GM12878 (cell line): ENCODE measurements around the gene SIT1. TPM values are rescaled to one million over a fixed set of nuclear protein-coding genes. Genes with fewer than 3 reads are reported as not detected.

Experiments used
- ATAC-seq: fragments of 200-7000 bp; cut with Tn5 transposase; 3 replicates; pipeline ENCODE4 v1.9.1; 2020; ENCODE audit warnings: mild to moderate bottlenecking, moderate library complexity
- BruUV-seq: library from RNA; stranded (reverse); fragments of 400-500 nt; replicated peaks from 2 replicates; lab custom pipeline; 2021; lab: Mats Ljungman, UMichigan
- CTCF ChIA-PET: fragments of 300-600 bp; sonication (Branson Sonifier 250); formaldehyde crosslinking; extraction: SDS; loops from one replicate; lab custom pipeline; 2021; ENCODE audit warnings: inconsistent platforms; lab: Yijun Ruan, JAX
- POLR2A ChIA-PET: fragments of 350-600 bp; formaldehyde crosslinking; extraction: SDS; loops from one replicate; lab custom pipeline; 2021; ENCODE audit warnings: inconsistent platforms; lab: Charles Lee
- RAD21 ChIA-PET: fragments of 300-600 bp; sonication (Branson Sonifier 250); formaldehyde crosslinking; loops from one replicate; lab custom pipeline; 2023; ENCODE audit warnings: antibody characterized with exemption; ENCODE audit not compliant: unreplicated experiment; lab: Charles Lee
- SMC1A ChIA-PET: fragments of 300-600 bp; sonication (Branson Sonifier 250); formaldehyde crosslinking; loops from one replicate; lab custom pipeline; 2023; ENCODE audit not compliant: unreplicated experiment, uncharacterized antibody; lab: Charles Lee
- DNase-seq: peaks from one replicate; pipeline ENCODE4 v3.0.0-alpha.2; 2011; ENCODE audit warnings: low read depth, low spot score
- FAIRE-seq: peaks from 3 replicates; lab custom pipeline; 2011; peaks lifted over from hg19 to GRCh38; lab: Jason Lieb, UNC
- H2AFZ ChIP-seq: 2 replicates; pipeline ENCODE4 v1.6.0; 2011; ENCODE audit warnings: low read depth, low read length, control low read depth; ENCODE audit not compliant: control insufficient read depth
- H3K27ac ChIP-seq: 2 replicates; pipeline ENCODE4 v1.5.1; 2011; ENCODE audit warnings: control low read depth; ENCODE audit not compliant: control insufficient read depth, insufficient read depth
- H3K27me3 ChIP-seq, 2 experiments: replicated peaks in 1 of 2; 2 replicates each; pipeline versions ENCODE4 v1.6.0 to v1.6.1; 2011; ENCODE audit warnings: low read length in 1 of 2; ENCODE audit not compliant: control insufficient read depth in 2 of 2, insufficient read depth in 2 of 2
- H3K36me3 ChIP-seq, 2 experiments: 2 replicates each; pipeline ENCODE4 v1.5.1; 2011; ENCODE audit warnings: low read length in 1 of 2; ENCODE audit not compliant: control insufficient read depth in 2 of 2, insufficient read depth in 2 of 2
- H3K4me1 ChIP-seq: 2 replicates; pipeline ENCODE4 v1.6.1; 2011; ENCODE audit warnings: mild to moderate bottlenecking, low read length, moderate library complexity, mixed read lengths; ENCODE audit not compliant: control insufficient read depth, insufficient read depth
- H3K4me2 ChIP-seq: 2 replicates; pipeline ENCODE4 v1.6.0; 2011; ENCODE audit warnings: control low read depth; ENCODE audit not compliant: control insufficient read depth, insufficient read depth
- H3K4me3 ChIP-seq: fragments of 200-600 bp; sonication (generic); 2 replicates; pipeline ENCODE4 v1.5.1; 2016
- H3K79me2 ChIP-seq: 2 replicates; pipeline ENCODE4 v1.6.0; 2011; ENCODE audit warnings: low read length; ENCODE audit not compliant: control insufficient read depth, insufficient read depth
- H3K9ac ChIP-seq: 2 replicates; pipeline ENCODE4 v1.8.0; 2011; ENCODE audit warnings: low read length, control low read depth, mixed read lengths; ENCODE audit not compliant: control insufficient read depth, insufficient read depth
- H3K9me3 ChIP-seq: replicated peaks from 3 replicates; pipeline ENCODE4 v1.5.1; 2011; ENCODE audit warnings: mild to moderate bottlenecking, low read length; ENCODE audit not compliant: control insufficient read depth, insufficient read depth
- H4K20me1 ChIP-seq: 2 replicates; pipeline ENCODE4 v1.6.0; 2011; ENCODE audit not compliant: control insufficient read depth, insufficient read depth
- BHLHE40 ChIP-seq, 2 experiments: fragments of 450-650 bp in 1 of 2; IDR thresholded peaks; 2 replicates each; pipeline ENCODE4 v1.6.1; 2011 to 2017; ENCODE audit warnings: low read depth in 2 of 2, borderline replicate concordance in 1 of 2, improper control_type of control experiment in 1 of 2, low read length in 1 of 2, mild to moderate bottlenecking in 1 of 2
- MTA2 ChIP-seq: fragments of 450-650 bp; IDR thresholded peaks from 2 replicates; pipeline ENCODE4 v1.6.1; 2016; ENCODE audit warnings: low read depth, mild to moderate bottlenecking, moderate library complexity
- RBBP5 ChIP-seq: fragments of 200-600 bp; sonication (generic); conservative IDR thresholded peaks from 2 replicates; pipeline ENCODE4 v1.6.1; 2016
- TCF12 ChIP-seq: IDR thresholded peaks from 2 replicates; pipeline ENCODE4 v1.6.1; 2011; ENCODE audit warnings: low read depth, mild to moderate bottlenecking, low read length
- WGBS: methylation state at CpG from one replicate; pipeline ENCODE4 v1.1.6; 2016; ENCODE audit warnings: low lambda C conversion rate; ENCODE audit not compliant: insufficient replicate concordance, insufficient coverage; ENCODE audit errors: missing lambda C conversion rate; 5-methylcytosine and 5-hydroxymethylcytosine counted together
- in situ Hi-C: fragments of 300-500 bp; cut with MboI; formaldehyde crosslinking; loops from 9 replicates; pipeline ENCODE4 v1.14.3; 2018; ENCODE audit warnings: mixed read lengths
- intact Hi-C: fragments of 100-400 bp; cut with micrococcal nuclease; formaldehyde crosslinking; loops from one replicate; pipeline ENCODE4 v1.14.2; 2022; ENCODE audit not compliant: unreplicated experiment
- polyA plus RNA-seq, 11 experiments: library from polyadenylated mRNA; depleted of rRNA in 4 of 11; unstranded in 6 of 11; stranded (reverse) in 5 of 11; fragments of >200 nt; fragmentation: Nextera tagmentation in 4 of 11; fragmentation: Illumina TruSeq in 1 of 11; extraction: Ambion mirVana in 4 of 11; extraction: Trizol in 1 of 11; gene quantifications; 1 replicate in 1 of 11; 2 replicates in 10 of 11; pipeline versions ENCODE4 v1.2.1 to v1.2.3, GENCODE V29; 2011 to 2016; ENCODE audit warnings: inconsistent platforms in 2 of 11, missing spikeins in 2 of 11, low read depth in 1 of 11
- total RNA-seq, 4 experiments: library from RNA; depleted of rRNA in 3 of 4; stranded (reverse); fragments of >200 nt in 3 of 4; fragmentation: Illumina TruSeq in 1 of 4; extraction: Trizol in 1 of 4; gene quantifications; 2 replicates each; pipeline versions ENCODE4 v1.2.1 to v1.2.3, GENCODE V29; 2013 to 2021
- TF ChIP-seq, protein P1 (sequence below): fragments of 150-350 bp; IDR thresholded peaks from 2 replicates; pipeline ENCODE4 v1.6.1; 2014; ENCODE audit warnings: mild to moderate bottlenecking, low read depth, low read length

Gene SIT1
- total and polyA plus RNA-seq, 10 of the 15 experiments (the other 5 are each of a cell fraction or from before 2014, with no cell fraction given), result 0.97 to 137 (median 59.7) TPM

GRCh38 chr9:35657546-35658136, 6.9 kb upstream of the SIT1 start, which contains the start of gene RMRP (continued):
- TF ChIP-seq TCF12 (peak; percentile 65), RBBP5 (no peak)
- TF ChIP-seq, protein P1, sequence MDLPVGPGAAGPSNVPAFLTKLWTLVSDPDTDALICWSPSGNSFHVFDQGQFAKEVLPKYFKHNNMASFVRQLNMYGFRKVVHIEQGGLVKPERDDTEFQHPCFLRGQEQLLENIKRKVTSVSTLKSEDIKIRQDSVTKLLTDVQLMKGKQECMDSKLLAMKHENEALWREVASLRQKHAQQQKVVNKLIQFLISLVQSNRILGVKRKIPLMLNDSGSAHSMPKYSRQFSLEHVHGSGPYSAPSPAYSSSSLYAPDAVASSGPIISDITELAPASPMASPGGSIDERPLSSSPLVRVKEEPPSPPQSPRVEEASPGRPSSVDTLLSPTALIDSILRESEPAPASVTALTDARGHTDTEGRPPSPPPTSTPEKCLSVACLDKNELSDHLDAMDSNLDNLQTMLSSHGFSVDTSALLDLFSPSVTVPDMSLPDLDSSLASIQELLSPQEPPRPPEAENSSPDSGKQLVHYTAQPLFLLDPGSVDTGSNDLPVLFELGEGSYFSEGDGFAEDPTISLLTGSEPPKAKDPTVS, result 0 out of 2 replicates have a peak, but pooled peaks have one; percentile 12
- TF ChIP-seq, all 136 proteins: peak for 65

GRCh38 chr9:35656831-35657545, 6.3 kb upstream of the SIT1 start:
- Histone ChIP-seq H3K9ac (0 out of 2 replicates have a peak overlapping the region, but pooled peaks have one; percentile 10), H3K4me1 (peaks cover 19% of the 10 kb centered on the region), H3K27ac (no peak overlapping the region; the same call in 1 of the 2 replicates), H3K4me2 (peak overlapping the region; percentile 67), H3K36me3 (peaks cover 3 to 6% of the 10 kb centered on the region in 2 experiments; a peak in 3 of 4 replicates), H3K79me2 (peaks cover 21% of the 10 kb centered on the region), H2AFZ (peak overlapping the region; percentile 56), H3K4me3 (peak overlapping the region; percentile 6; the same call in 1 of the 2 replicates), H4K20me1 (no peaks in the 10 kb centered on the region), H3K27me3 (no peaks in the 10 kb centered on the region), H3K9me3 (no peaks in the 10 kb centered on the region)
- DNase-seq (no peak), ATAC-seq (no peak), FAIRE-seq (no peak)
- no TSS peak for BruUV-seq
- POLR2A ChIA-PET, result interaction anchor here (0.7 to 10.9 kb wide), 11 partner anchors 7 to 157 kb away, joined by 3 to 163 read pairs (median 9); partner anchors contain the start of genes ARHGEF39, CD72, CREB3 and HINT2
- in situ Hi-C loops, result no loop called here
- 49% methylated on average over 25 of the region's 25 CpGs for WGBS
- intact Hi-C loops, result loop anchor here (1.0 to 10.0 kb wide), 2 partner anchors 11 to 168 kb away; partner anchors contain the start of genes FAM221B and TMEM8B
- RAD21 ChIA-PET, result interaction anchor here (0.6 to 5.2 kb wide), 14 partner anchors 9 to 99 kb away, joined by 3 to 60 read pairs (median 5); partner anchors contain the start of genes CREB3, TESK1 and TLN1
- CTCF ChIA-PET, result interaction anchor here (1.0 to 13.5 kb wide), 13 partner anchors 8 to 99 kb away, joined by 3 to 227 read pairs (median 9); partner anchors contain the start of genes ARHGEF39, CREB3, GBA2 and RGP1
- no peak for TF ChIP-seq MTA2
- TF ChIP-seq BHLHE40 (IDR thresholded peaks at IDR 0.05; ENCODE audit: borderline replicate concordance in 1 of 2, low read depth in 2 of 2, low read length in 1 of 2), result peak in 1 of 2 experiments; percentile 35; a peak in 1 of 4 replicates
- SMC1A ChIA-PET, result interaction anchor here (1.3 to 12.5 kb wide), 6 partner anchors 10 to 158 kb away, joined by 3 to 145 read pairs (median 10); partner anchors contain the start of genes CREB3, HINT2, SIT1 and TLN1
